ENCODE measurements around the gene ASB1. TPM values are rescaled to one million over a fixed set of nuclear protein-coding genes. Genes with fewer than 3 reads are reported as not detected.

The ASB1 gene
- total RNA-seq, 2 donors from 2014 or later = 50.2 to 63.3 TPM

DNA sequence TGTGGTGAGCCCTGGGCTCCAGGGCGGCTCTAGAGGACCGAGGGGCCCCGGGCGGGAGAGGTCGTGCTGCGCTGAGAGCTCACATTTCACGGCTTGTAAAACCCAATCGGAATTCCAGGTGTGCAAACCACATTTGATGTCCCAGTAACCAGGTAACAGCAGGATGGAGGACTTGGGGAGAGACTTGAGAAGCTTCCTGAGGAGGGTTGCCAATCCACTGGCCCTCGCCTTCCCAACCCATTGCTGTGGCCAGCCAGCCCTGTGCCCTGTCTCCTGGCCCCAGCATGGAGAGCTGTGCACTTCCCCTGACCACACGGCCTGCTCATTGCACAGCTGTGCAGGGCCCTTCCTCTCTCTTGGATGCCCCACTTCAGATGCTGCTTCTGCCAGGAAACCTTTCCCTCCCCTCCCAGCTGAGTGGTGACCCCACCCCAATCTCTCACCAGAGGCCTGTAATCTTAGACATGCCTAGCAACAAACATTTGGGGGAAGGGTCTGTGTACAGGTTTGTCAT lies 39.6 kb downstream of the ASB1 start:
- Mint-ChIP-seq H3K27ac (no peak overlapping the region), H3K9me3 (peaks cover 5% of the 10 kb centered on the region), H3K4me1 (ENCODE audit: low read depth in 2 of 2) (peaks cover 0 to 7% of the 10 kb centered on the region in 2 donors), H3K27me3 (peaks cover 0 to 2% of the 10 kb centered on the region in 2 donors), H3K36me3 (peaks cover 16% of the 10 kb centered on the region), H3K4me3 (no peak overlapping the region)
- DNase-seq (ENCODE audit: low spot score) = no peak
- ATAC-seq = peak in 1 of 2 donors; percentile 24

DNA sequence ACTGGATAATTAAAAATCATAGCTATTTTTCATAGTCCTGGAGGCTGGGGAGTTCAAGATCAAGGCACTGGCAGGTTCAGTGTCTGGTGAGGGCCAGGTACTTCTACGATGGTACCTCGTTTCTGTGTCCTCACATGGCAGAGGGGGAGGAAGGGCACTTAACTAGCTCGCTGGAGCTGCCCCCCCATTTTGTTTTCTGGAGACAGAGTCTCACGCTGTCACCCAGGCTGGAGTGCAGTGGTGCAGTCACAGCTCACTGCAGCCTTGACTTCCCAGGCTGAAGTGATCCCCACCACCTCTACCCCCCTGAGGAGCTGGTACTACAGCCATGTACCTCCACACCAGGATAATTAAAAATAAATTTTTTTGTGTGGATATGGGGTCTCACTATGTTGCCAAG lies 40.3 kb downstream of the ASB1 start:
- Mint-ChIP-seq H3K27me3 (peaks cover 0 to 6% of the 10 kb centered on the region in 2 donors), H3K4me1 (ENCODE audit: low read depth in 2 of 2) (peaks cover 0 to 7% of the 10 kb centered on the region in 2 donors), H3K4me3 (no peak overlapping the region), H3K36me3 (peaks cover 22% of the 10 kb centered on the region), H3K27ac (no peak overlapping the region), H3K9me3 (peaks cover 5% of the 10 kb centered on the region)
- ATAC-seq = no peak
- DNase-seq (ENCODE audit: low spot score) = no peak

DNA sequence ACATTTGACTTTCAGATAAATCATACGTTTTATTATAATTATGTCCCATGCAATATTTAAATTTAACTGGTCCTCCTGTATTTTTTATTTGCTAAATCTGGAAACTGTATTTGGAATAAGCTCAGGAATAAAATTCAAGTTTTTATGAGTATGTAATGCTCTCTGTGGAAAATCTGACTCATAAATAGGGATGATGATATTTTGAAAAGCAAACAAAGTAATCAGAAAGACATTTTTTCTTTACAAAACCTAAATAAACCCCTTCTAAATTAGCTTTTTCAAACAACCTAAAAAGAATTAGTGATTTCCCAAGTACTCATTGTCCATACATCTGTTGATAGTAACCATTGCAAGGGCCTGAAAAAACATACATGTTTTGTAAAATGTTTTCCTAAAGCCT lies 41.1 kb downstream of the ASB1 start:
- Mint-ChIP-seq H3K4me3 (no peak overlapping the region), H3K4me1 (ENCODE audit: low read depth in 2 of 2) (peaks cover 0 to 5% of the 10 kb centered on the region in 2 donors)

DNA sequence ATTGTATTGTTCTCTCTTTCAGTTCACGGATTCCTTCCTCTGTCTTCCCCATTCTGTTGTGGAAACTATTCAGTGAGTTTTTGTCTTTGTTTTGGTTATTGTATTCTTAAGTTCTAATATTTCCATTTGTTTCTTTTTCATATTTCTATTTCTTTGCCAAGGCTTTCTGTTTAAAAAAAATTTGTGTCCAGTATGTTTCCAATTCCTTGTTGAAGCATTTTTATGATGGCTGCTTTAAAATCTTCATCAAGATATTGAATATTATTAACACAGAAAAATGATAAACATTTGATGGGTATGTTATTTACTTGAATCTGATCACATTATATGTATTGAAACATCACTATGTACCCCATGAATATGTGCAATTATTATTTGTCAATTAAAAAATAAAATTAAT lies 42.4 kb downstream of the ASB1 start:
- ATAC-seq = no peak
- Mint-ChIP-seq H3K27me3 (peaks cover 0 to 6% of the 10 kb centered on the region in 2 donors), H3K27ac (no peak overlapping the region)

More for the DNA sequence above, 41.1 kb downstream of the ASB1 start:
- no peak overlapping the region for H3K27ac Mint-ChIP-seq
- H3K9me3 Mint-ChIP-seq = peaks cover 6% of the 10 kb centered on the region
- H3K27me3 Mint-ChIP-seq = peaks cover 0 to 6% of the 10 kb centered on the region in 2 donors
- no peak for ATAC-seq
- DNase-seq (ENCODE audit: low spot score) = no peak
- H3K36me3 Mint-ChIP-seq = peaks cover 29% of the 10 kb centered on the region

DNA sequence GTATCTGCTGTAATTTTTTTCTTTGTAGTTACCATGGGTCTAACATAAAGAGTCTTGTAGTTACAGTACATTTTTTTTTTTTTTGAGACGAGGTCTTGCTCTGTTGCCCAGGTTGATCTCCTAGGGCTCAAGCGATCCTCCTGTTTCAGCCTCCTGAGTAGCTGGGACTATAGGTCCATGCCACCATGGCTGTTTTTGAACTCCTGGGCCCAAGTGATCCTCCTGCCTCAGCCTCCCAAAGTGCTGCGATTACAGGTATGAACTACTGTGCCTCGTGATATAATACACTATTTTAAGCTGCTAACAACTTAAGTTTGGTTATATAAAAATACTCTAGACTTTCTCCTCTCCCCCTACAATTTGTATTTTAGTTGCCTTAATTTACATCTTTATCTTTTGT lies 46.3 kb downstream of the ASB1 start:
- Mint-ChIP-seq H3K27me3 (peaks cover 0 to 6% of the 10 kb centered on the region in 2 donors), H3K4me1 (ENCODE audit: low read depth in 2 of 2) (no peaks in the 10 kb centered on the region), H3K27ac (no peak overlapping the region), H3K36me3 (peaks cover 49% of the 10 kb centered on the region), H3K9me3 (peaks cover 12% of the 10 kb centered on the region), H3K4me3 (no peak overlapping the region)
- DNase-seq (ENCODE audit: low spot score) (no peak), ATAC-seq (no peak)

More for the DNA sequence above, 42.4 kb downstream of the ASB1 start:
- no peak for DNase-seq (ENCODE audit: low spot score)
- Mint-ChIP-seq H3K4me3 (no peak overlapping the region), H3K4me1 (ENCODE audit: low read depth in 2 of 2) (no peaks in the 10 kb centered on the region), H3K36me3 (peaks cover 43% of the 10 kb centered on the region), H3K9me3 (peaks cover 12% of the 10 kb centered on the region)

DNA sequence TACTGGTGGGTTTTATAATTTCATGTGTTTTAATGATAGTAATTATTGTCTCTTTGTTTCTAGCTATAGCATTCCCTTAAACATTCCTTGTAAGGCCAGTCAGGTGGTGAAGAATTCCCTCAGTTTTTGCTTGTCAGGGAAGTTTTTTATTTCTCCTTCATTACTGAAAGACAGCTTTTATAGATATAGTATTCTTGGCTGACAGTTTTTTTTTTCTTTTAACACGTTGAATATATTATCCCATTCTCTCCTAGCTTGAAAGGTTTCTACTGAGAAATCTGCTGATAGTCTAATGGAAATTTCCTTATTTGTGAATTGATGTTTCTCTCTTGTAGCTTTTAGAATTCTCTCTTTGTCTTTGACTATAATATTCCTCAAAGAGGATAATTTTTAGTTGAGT lies 46.8 kb downstream of the ASB1 start:
- ATAC-seq = no peak
- H3K9me3 Mint-ChIP-seq = peaks cover 12% of the 10 kb centered on the region
- peaks cover 49% of the 10 kb centered on the region for H3K36me3 Mint-ChIP-seq
- H3K27ac Mint-ChIP-seq = no peak overlapping the region
- DNase-seq (ENCODE audit: low spot score) = no peak
- H3K27me3 Mint-ChIP-seq = peaks cover 0 to 6% of the 10 kb centered on the region in 2 donors
- H3K4me1 Mint-ChIP-seq (ENCODE audit: low read depth in 2 of 2) = no peaks in the 10 kb centered on the region
- H3K4me3 Mint-ChIP-seq = no peak overlapping the region

DNA sequence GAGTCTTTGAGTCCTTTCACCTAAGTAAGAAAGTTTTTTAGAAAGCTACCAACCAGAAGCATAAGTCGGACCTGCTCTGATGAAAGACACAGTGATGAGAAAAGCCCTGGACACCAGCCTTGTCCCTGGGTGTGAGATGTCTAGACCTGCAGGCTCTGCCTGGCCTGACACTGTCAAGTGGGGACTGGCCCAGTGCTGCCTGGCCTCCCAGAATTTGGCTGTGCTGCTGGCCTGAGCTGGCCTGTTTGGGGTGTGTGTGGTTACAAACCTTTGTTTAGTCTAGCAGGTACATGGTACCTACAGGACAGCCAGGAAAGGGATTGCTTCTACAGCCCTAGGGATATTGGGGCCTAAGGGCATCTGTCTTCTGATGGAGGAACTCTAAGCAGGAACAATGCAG lies 48.3 kb downstream of the ASB1 start:
- Mint-ChIP-seq H3K9me3 (peaks cover 10% of the 10 kb centered on the region), H3K4me1 (ENCODE audit: low read depth in 2 of 2) (no peaks in the 10 kb centered on the region), H3K27ac (no peak overlapping the region), H3K4me3 (no peak overlapping the region), H3K36me3 (peaks cover 42% of the 10 kb centered on the region), H3K27me3 (peaks cover 0 to 6% of the 10 kb centered on the region in 2 donors)
- ATAC-seq (no peak), DNase-seq (ENCODE audit: low spot score) (no peak)

DNA sequence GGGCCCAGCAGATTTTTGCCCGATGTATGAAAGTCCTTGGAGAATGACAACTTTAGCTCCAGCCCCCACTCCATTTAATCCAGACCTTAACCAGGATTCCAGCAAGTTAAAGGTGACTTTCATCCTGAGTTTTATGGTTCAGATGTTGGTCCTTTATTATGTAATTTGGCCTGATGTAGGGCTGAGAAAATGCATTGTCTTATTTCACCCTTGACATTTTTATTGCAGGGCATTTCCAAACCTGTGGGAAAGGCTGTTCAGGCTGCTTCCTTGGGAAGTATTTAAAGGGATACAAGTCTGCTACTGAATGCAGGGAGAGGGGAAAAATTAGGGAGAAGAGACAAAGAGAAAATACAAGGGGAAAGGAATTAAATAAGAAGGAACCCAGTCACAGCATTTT lies 48.8 kb downstream of the ASB1 start:
- DNase-seq (ENCODE audit: low spot score) = no peak
- ATAC-seq = no peak
- H3K27me3 Mint-ChIP-seq = peaks cover 0 to 6% of the 10 kb centered on the region in 2 donors
- H3K4me3 Mint-ChIP-seq = no peak overlapping the region
- peaks cover 43% of the 10 kb centered on the region for H3K36me3 Mint-ChIP-seq
- no peak overlapping the region for H3K27ac Mint-ChIP-seq
- H3K9me3 Mint-ChIP-seq = peaks cover 15% of the 10 kb centered on the region
- H3K4me1 Mint-ChIP-seq (ENCODE audit: low read depth in 2 of 2) = no peaks in the 10 kb centered on the region

DNA sequence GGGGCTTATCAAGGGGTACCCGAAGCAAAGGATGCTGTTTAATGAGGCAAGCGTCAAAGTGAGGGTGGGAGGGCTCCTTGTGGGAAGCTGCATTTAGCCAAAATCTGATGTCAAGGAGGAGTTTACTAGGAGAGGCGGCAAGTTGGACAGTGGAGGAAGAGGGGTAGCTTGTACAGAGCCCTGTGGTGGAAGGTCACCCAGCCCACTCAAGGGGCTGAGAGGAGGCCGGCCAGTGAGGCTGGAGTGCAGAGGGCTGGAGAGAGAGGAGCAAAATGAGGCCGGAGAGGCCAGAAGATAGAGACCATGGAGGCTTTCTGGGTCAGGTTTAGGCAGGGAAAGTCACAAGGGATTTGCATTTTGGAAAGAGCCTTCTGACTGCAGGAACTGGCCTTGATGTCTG lies 49.5 kb downstream of the ASB1 start:
- H3K4me3 Mint-ChIP-seq = no peak overlapping the region
- H3K4me1 Mint-ChIP-seq (ENCODE audit: low read depth in 2 of 2) = no peaks in the 10 kb centered on the region
- H3K27me3 Mint-ChIP-seq = peaks cover 0 to 4% of the 10 kb centered on the region in 2 donors
- H3K27ac Mint-ChIP-seq = no peak overlapping the region
- DNase-seq (ENCODE audit: low spot score) (no peak), ATAC-seq (no peak)
- peaks cover 16% of the 10 kb centered on the region for H3K9me3 Mint-ChIP-seq
- peaks cover 44% of the 10 kb centered on the region for H3K36me3 Mint-ChIP-seq

DNA sequence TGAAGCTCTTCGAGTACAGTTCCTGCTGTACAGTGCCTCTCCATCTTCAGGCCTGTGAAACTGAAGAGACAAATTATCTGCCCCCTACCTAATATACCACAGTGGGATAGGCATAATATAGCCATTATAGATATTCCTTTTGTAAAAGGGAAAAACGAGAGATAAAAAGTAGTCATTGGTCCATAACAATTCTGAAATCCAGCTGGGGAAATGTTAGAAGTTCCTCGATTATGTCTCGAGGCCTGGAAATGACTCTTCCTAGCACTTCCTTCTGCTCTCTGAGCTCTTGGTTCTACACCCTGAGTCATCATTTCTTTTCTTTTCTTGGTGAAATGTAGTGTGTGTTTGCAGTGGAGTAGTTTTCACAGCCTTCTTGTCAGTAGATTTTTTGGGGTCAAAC lies 51.5 kb downstream of the ASB1 start:
- Mint-ChIP-seq H3K27me3 (no peaks in the 10 kb centered on the region), H3K36me3 (peaks cover 26% of the 10 kb centered on the region), H3K4me3 (no peak overlapping the region), H3K4me1 (ENCODE audit: low read depth in 2 of 2) (no peaks in the 10 kb centered on the region), H3K9me3 (peaks cover 13% of the 10 kb centered on the region), H3K27ac (no peak overlapping the region)
- no peak for ATAC-seq
- DNase-seq (ENCODE audit: low spot score) = no peak

DNA sequence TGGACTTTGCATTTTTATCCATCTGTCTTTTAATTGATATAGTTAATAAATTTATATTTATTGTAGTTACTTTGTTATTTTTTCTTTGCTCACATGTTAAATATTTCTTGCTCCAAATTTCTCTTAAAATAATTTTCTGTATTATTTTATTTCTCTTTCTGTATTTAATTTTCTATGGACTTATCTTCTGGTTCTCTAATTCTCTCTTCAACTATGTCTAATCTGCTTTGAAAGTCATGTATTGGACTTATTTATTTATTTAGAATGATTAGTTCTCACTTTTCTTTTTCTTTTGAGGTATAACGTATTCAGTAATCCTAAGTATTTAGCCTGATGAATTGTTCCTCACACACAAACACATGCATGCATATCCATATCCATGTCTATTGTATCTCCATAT lies 53.1 kb downstream of the ASB1 start:
- H3K27me3 Mint-ChIP-seq = no peaks in the 10 kb centered on the region
- DNase-seq (ENCODE audit: low spot score) (no peak), ATAC-seq (no peak)
- no peak overlapping the region for H3K27ac Mint-ChIP-seq
- H3K9me3 Mint-ChIP-seq = peaks cover 9% of the 10 kb centered on the region
- H3K4me1 Mint-ChIP-seq (ENCODE audit: low read depth in 2 of 2) = no peaks in the 10 kb centered on the region
- no peak overlapping the region for H3K4me3 Mint-ChIP-seq
- H3K36me3 Mint-ChIP-seq = peaks cover 15% of the 10 kb centered on the region

DNA sequence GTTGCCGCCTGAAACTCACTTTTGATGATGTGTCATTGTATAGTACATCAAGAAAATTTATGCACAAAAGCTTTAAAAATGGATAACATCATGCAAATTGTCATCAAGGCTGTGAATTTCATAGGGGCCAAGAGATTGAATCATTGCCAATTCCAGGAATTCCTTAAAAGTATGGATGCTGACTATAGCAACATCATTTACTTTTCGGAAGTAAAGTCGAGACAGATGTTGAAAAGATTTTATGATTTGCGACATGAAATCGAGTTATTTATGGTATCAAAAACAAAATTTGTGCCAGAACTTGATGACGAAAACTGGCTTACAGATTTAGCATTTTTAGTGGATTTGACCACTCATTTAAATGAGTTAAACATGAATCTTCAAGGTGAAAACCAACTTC lies 56.3 kb downstream of the ASB1 start:
- ATAC-seq = no peak
- H3K9me3 Mint-ChIP-seq = peaks cover 9% of the 10 kb centered on the region
- no peaks in the 10 kb centered on the region for H3K27me3 Mint-ChIP-seq
- no peak overlapping the region for H3K27ac Mint-ChIP-seq
- H3K4me3 Mint-ChIP-seq = no peak overlapping the region
- H3K4me1 Mint-ChIP-seq (ENCODE audit: low read depth in 2 of 2) = no peaks in the 10 kb centered on the region
- no peak for DNase-seq (ENCODE audit: low spot score)
- H3K36me3 Mint-ChIP-seq = peaks cover 10% of the 10 kb centered on the region

DNA sequence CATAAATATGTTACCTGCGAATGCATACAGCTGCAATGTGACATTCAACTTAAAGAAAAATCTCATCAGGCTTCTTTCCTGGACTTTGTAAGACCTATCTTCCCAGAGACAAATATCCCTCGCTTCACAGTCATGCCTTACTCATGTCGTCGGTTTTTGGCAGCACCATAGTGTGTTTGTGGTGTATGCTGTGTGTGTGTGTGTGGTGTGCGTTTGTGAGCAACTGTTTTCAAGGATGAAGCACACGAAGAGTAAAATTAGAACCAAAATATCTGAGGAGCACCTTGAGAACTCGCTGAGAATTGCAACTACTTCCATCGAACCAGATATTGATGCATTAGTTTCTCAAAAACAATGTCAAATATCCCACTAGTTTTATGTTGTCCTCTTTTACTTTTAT lies 56.9 kb downstream of the ASB1 start:
- Mint-ChIP-seq H3K27me3 (no peaks in the 10 kb centered on the region), H3K36me3 (peaks cover 10% of the 10 kb centered on the region), H3K27ac (no peak overlapping the region), H3K9me3 (peaks cover 9% of the 10 kb centered on the region), H3K4me1 (ENCODE audit: low read depth in 2 of 2) (no peaks in the 10 kb centered on the region), H3K4me3 (no peak overlapping the region)
- ATAC-seq = no peak
- no peak for DNase-seq (ENCODE audit: low spot score)

DNA sequence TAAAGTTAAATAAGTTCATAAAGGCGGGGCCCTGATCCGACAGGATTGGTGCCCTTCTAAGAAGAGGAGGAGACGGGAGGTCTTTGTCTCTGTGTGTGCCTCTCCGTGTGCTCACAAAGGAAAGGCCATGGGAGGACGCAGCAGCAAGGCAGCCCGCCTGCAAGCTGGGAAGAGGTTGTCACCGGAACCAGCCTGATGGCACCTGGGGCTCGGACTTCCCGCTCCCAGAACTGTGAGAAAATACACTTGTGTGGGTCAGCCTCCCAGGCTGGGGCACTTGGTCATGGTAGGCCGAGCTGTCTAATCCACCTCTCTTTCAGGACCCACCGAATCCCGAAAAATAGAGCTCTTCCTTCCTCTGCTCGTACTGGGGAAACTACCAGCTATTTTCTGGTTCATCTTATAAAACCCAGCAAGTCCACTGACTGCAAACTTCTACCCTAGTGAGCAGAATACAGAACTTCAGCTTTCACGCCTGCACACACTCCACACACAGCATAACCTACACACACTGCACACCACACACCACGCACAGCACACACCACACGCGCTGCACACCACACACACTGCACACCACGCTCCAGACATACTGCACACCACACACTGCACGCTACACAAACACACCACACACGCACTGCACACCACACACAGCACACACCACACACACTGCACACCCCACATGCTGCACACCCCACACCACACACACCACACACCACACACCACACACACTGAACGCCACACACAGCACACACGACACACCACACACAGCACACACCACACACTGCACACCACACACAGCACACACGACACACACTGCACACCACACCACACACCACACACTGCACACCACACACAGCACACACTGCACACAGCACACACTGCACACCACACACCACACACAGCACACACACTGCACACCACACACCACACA lies 58.1 kb downstream of the ASB1 start:
- DNase-seq (ENCODE audit: low spot score) (no peak), ATAC-seq (no peak)
- Mint-ChIP-seq H3K4me1 (ENCODE audit: low read depth in 2 of 2) (no peaks in the 10 kb centered on the region), H3K27me3 (no peaks in the 10 kb centered on the region), H3K9me3 (peaks cover 8% of the 10 kb centered on the region), H3K36me3 (peaks cover 10% of the 10 kb centered on the region), H3K27ac (no peak overlapping the region), H3K4me3 (no peak overlapping the region)

Data from natural killer cell treated with Interleukin-12 subunit alpha and Interleukin-12 subunit beta and Interleukin-15 and Interleukin-18, amount 100 ng/mL, for 72 hours (primary cell).